Osteoblast (primary cell): ENCODE measurements around the gene CDC26. TPM values are rescaled to one million over a fixed set of nuclear protein-coding genes. Genes with fewer than 3 reads are reported as not detected.
"Not testable (repeated sequence)": the region's sequence is repeated elsewhere in the genome, so short reads cannot be mapped to it uniquely, and the experiment has no call there.

ENCODE experiments used
- DNase-seq: peaks from one replicate; pipeline ENCODE4 v3.0.0; 2011; ENCODE audit warnings: low spot score, mixed read lengths; ENCODE audit not compliant: insufficient read length; ENCODE audit errors: missing footprints
- H2AFZ ChIP-seq: 2 replicates; pipeline ENCODE4 v1.6.0; 2011; ENCODE audit warnings: mild to moderate bottlenecking, low read length
- H3K27ac ChIP-seq: 2 replicates; pipeline ENCODE4 v1.5.1; 2011; ENCODE audit warnings: mild to moderate bottlenecking, low read depth, low read length, moderate library complexity
- H3K27me3 ChIP-seq: 2 replicates; pipeline ENCODE4 v1.6.0; 2012; ENCODE audit warnings: mild to moderate bottlenecking, control low read depth, inconsistent platforms, low read length, moderate library complexity; ENCODE audit not compliant: insufficient read depth
- H3K36me3 ChIP-seq: 2 replicates; pipeline ENCODE4 v1.5.1; 2011; ENCODE audit warnings: mild to moderate bottlenecking, low read length, control low read depth, moderate library complexity; ENCODE audit not compliant: insufficient read depth
- H3K4me1 ChIP-seq: 2 replicates; pipeline ENCODE4 v1.5.1; 2011; ENCODE audit warnings: mild to moderate bottlenecking, low read length, control low read depth, moderate library complexity; ENCODE audit not compliant: insufficient read depth
- H3K4me2 ChIP-seq: 2 replicates; pipeline ENCODE4 v1.6.0; 2011; ENCODE audit warnings: mild to moderate bottlenecking, low read length; ENCODE audit not compliant: insufficient read depth
- H3K4me3 ChIP-seq: fragments of 200-600 bp; sonication (generic); 3 replicates; pipeline ENCODE4 v1.5.1; 2012; ENCODE audit warnings: mild to moderate bottlenecking, low read length, inconsistent platforms; ENCODE audit not compliant: insufficient read depth
- H3K79me2 ChIP-seq: 2 replicates; pipeline ENCODE4 v1.6.0; 2012; ENCODE audit warnings: mild to moderate bottlenecking, low read length, control low read depth, inconsistent platforms; ENCODE audit not compliant: insufficient read depth
- H3K9me3 ChIP-seq: 2 replicates; pipeline ENCODE4 v1.5.1; 2011; ENCODE audit warnings: low read depth, low read length, control low read depth
- H4K20me1 ChIP-seq: 2 replicates; pipeline ENCODE4 v1.6.0; 2012; ENCODE audit warnings: mild to moderate bottlenecking, low read length, control low read depth; ENCODE audit not compliant: insufficient read depth
- total RNA-seq: library from RNA; depleted of rRNA; stranded (reverse); fragments of >200 nt; gene quantifications from 2 replicates; pipeline ENCODE4 v1.2.3, GENCODE V29; 2012
- TF ChIP-seq, protein P1 (sequence below): IDR thresholded peaks from 2 replicates; pipeline ENCODE4 v1.5.1; 2011; ENCODE audit warnings: mild to moderate bottlenecking, low read depth, low read length, moderate library complexity; ENCODE audit errors: extremely low read depth

CDC26 gene
- total RNA-seq, 1 donor, result 27.9 TPM

DNA sequence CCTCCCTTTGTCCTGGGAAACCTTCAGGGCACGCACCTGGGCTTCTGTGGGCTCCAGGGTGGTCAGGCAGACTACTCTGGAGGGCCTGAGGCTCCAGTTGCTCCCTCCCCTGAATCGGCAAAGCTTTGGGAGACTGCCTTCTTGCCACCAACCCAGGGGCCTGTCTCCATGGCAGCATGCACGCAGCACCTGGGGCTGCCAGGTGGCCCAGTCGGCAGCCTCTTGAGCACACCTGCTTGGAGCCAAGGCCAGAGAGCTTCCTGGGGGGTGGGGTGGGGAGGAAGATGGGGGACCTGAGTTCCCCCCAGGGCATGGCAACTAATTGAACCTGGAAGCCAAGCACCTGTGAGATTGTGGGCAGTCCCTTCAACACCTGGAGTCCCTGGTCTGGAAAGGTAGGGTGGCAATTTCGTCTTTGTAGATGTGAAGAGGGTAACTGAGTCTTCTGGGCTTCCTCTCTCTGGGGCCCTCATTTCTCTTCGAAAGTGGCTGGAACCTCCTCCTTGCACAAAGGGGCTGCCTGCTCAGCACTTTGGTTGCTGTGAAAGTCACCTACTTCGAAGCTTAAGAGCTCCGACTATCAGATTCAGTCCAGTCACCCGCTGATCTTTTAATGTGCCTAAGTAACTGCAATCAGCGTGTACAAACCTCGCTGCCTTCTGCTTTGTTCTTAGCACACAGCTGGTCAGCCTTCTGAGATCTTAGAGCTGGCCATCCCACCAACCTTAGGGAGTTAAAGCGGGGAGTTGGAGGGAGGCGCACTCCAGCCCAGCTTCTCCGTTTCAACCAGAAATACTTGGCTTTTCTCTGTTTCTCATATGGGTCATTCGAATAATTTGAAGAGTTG, 23.8 kb upstream of the CDC26 start:
- no peak for DNase-seq
- H3K27ac ChIP-seq, result no peak overlapping the region
- H3K36me3 ChIP-seq, result no peaks in the 10 kb centered on the region
- H3K9me3 ChIP-seq, result no peaks in the 10 kb centered on the region
- peaks cover 18% of the 10 kb centered on the region for H3K27me3 ChIP-seq
- no peak overlapping the region for H2AFZ ChIP-seq
- TF ChIP-seq, protein P1, sequence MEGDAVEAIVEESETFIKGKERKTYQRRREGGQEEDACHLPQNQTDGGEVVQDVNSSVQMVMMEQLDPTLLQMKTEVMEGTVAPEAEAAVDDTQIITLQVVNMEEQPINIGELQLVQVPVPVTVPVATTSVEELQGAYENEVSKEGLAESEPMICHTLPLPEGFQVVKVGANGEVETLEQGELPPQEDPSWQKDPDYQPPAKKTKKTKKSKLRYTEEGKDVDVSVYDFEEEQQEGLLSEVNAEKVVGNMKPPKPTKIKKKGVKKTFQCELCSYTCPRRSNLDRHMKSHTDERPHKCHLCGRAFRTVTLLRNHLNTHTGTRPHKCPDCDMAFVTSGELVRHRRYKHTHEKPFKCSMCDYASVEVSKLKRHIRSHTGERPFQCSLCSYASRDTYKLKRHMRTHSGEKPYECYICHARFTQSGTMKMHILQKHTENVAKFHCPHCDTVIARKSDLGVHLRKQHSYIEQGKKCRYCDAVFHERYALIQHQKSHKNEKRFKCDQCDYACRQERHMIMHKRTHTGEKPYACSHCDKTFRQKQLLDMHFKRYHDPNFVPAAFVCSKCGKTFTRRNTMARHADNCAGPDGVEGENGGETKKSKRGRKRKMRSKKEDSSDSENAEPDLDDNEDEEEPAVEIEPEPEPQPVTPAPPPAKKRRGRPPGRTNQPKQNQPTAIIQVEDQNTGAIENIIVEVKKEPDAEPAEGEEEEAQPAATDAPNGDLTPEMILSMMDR, result no peak
- H4K20me1 ChIP-seq, result no peaks in the 10 kb centered on the region
- no peak overlapping the region for H3K4me2 ChIP-seq
- H3K79me2 ChIP-seq, result no peaks in the 10 kb centered on the region
- no peak overlapping the region for H3K4me3 ChIP-seq
- H3K4me1 ChIP-seq, result no peaks in the 10 kb centered on the region

DNA sequence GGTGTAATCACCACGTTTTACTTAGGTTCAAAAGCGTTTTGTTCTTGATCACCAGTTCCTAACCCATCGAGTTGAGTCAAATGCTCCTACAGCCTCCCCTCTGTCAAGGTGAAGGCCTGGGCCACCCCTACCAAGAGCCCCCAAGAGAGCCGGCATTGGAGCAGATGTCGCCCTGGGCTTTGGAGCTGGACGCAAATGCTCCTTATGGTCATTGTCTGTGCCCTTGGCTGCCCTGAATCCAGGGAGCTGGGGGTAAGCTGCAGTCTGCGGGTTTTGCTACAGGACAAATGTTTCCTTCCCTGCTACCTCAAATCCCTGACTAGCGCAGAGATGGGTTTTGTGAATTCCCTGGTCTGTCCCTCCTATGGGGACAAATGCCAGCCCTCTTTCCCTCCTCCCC, 22.9 kb upstream of the CDC26 start:
- H3K27me3 ChIP-seq, result peaks cover 18% of the 10 kb centered on the region
- H3K36me3 ChIP-seq, result peaks cover 1% of the 10 kb centered on the region
- TF ChIP-seq, protein P1, result no peak
- no peak overlapping the region for H3K27ac ChIP-seq
- H3K4me1 ChIP-seq, result no peaks in the 10 kb centered on the region
- DNase-seq, result no peak
- no peaks in the 10 kb centered on the region for H4K20me1 ChIP-seq
- no peak overlapping the region for H3K4me3 ChIP-seq
- H3K9me3 ChIP-seq, result no peaks in the 10 kb centered on the region
- H3K4me2 ChIP-seq, result no peak overlapping the region
- H3K79me2 ChIP-seq, result no peaks in the 10 kb centered on the region
- H2AFZ ChIP-seq, result no peak overlapping the region

DNA sequence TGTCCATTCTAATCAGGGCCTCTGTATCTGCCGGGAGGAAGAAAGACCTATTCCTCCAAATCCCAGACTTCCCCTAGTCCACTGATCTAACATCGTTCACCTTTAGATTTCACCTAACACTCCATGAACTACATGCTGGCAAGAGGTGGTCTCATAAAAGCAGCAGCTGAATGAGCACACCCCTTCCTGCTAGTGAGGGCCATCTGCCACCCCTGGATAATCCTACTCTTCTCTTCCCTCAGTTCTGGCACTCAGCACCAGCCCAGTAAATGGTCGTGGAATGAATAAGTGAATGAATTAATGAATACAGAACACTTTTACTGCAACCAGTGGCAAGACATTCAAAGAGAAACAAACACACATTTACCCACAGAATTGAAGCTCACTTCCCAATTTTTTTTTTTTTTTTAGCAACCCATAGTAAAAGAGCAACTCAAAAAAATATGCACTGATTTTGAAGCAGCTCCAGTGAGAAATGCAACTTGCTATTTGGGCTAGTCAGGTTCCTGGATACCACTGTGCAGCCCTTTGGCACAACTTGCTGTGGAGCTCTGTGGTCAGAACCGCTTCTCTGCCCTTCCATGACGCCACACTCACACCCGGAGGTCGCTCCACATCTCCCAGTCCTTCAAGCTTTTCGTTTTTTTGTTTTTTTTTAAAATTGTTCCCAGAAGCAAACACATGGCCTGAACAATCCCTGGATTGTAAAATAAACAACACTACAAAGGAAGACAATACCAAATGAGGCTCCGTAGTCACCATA, 21.6 kb upstream of the CDC26 start:
- no peaks in the 10 kb centered on the region for H3K4me1 ChIP-seq
- H4K20me1 ChIP-seq, result no peaks in the 10 kb centered on the region
- TF ChIP-seq, protein P1, result no peak
- H3K79me2 ChIP-seq, result no peaks in the 10 kb centered on the region
- H2AFZ ChIP-seq, result peak overlapping the region; percentile 34
- peaks cover 18% of the 10 kb centered on the region for H3K27me3 ChIP-seq
- peak; percentile 77 for DNase-seq
- H3K27ac ChIP-seq, result no peak overlapping the region
- peaks cover 13% of the 10 kb centered on the region for H3K36me3 ChIP-seq
- H3K4me3 ChIP-seq, result no peak overlapping the region
- H3K9me3 ChIP-seq, result no peaks in the 10 kb centered on the region
- H3K4me2 ChIP-seq, result peak overlapping the region; percentile 39

DNA sequence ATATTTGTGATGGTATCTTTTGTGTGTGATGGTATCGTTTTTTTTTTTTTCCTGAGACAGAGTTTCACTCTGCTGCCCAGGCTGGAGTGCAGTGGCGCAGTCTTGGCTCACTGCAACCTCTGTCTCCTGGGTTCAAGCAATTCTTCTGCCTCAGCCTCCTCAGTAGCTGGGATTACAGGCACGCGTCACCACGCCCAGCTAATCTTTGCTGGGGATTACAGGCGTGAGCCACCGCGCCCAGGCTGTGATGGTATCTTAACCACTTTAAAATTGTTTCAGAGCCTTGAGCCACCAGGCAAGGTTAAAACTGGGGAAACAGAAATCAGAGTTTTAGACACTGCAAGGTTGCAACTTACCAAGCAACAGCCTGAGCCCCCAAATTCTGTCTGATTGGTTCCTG, 20.9 kb upstream of the CDC26 start:
- H3K79me2 ChIP-seq, H3K4me3 ChIP-seq, H3K4me2 ChIP-seq, H3K4me1 ChIP-seq, H3K9me3 ChIP-seq, DNase-seq, H3K27ac ChIP-seq, H4K20me1 ChIP-seq, H2AFZ ChIP-seq: not testable (repeated sequence)
- Histone ChIP-seq H3K36me3 (peaks cover 21% of the 10 kb centered on the region), H3K27me3 (peaks cover 10% of the 10 kb centered on the region)
